HCT116 (cell line): Measurements from ENCODE around the gene CA12. TPM values are rescaled to one million over a fixed set of nuclear protein-coding genes. Genes with fewer than 3 reads are reported as not detected.

ENCODE experiments used
- ATAC-seq: fragments of 200-7000 bp; cut with Tn5 transposase; 2 replicates; pipeline ENCODE4 v1.9.1; 2020; ENCODE audit warnings: mild to moderate bottlenecking, moderate library complexity
- BruUV-seq: library from RNA; stranded (reverse); fragments of 400-500 nt; replicated peaks from 2 replicates; lab custom pipeline; 2021; lab: Mats Ljungman, UMichigan
- CTCF ChIA-PET: fragments of 300-600 bp; sonication (Branson Sonifier 250); formaldehyde crosslinking; loops from one replicate; lab custom pipeline; 2021; ENCODE audit warnings: antibody characterized with exemption; lab: Charles Lee
- POLR2A ChIA-PET: fragments of 300-600, 350-600 bp; sonication (Branson Sonifier 250); formaldehyde crosslinking; loops from one replicate; lab custom pipeline; 2021; ENCODE audit warnings: antibody characterized with exemption; lab: Charles Lee
- RAD21 ChIA-PET, 2 experiments: fragments of 300-600 bp; sonication (Branson Sonifier 250); formaldehyde crosslinking; loops; one replicate each; lab custom pipeline; 2023; ENCODE audit warnings: low total read pairs in 2 of 2; ENCODE audit not compliant: uncharacterized antibody in 2 of 2, unreplicated experiment in 2 of 2, low non-redundant PET in 1 of 2; lab: Charles Lee
- DNase-seq: peaks from one replicate; pipeline ENCODE4 v3.0.0-alpha.2; 2010; ENCODE audit warnings: low read depth, low spot score
- H2AFZ ChIP-seq: fragments of 200-600 bp; shearing (Covaris generic), sonication (generic); 2 replicates; pipeline ENCODE4 v1.6.1; 2017; ENCODE audit warnings: low read depth, mixed run types, mixed read lengths, antibody characterized with exemption, low read length; ENCODE audit not compliant: poor library complexity, severe bottlenecking
- H3K27ac ChIP-seq: 2 replicates; pipeline ENCODE4 v1.5.1; 2012; ENCODE audit warnings: low read depth, low read length
- H3K27me3 ChIP-seq: fragments of 200-600 bp; sonication (generic); 2 replicates; pipeline ENCODE4 v1.6.1; 2016; ENCODE audit warnings: mixed run types, low read length, mixed read lengths; ENCODE audit not compliant: insufficient read depth
- H3K36me3 ChIP-seq, 2 experiments: fragments of 200-500 bp in 1 of 2; fragments of 200-600 bp in 1 of 2; sonication (Bioruptor generic) in 1 of 2; sonication (generic) in 1 of 2; 2 replicates each; pipeline versions ENCODE4 v1.5.1 to v1.6.1; 2014 to 2016; ENCODE audit warnings: low read length in 2 of 2, inconsistent platforms in 1 of 2, mixed read lengths in 1 of 2, mixed run types in 1 of 2; ENCODE audit not compliant: insufficient read depth in 2 of 2, control insufficient read depth in 1 of 2
- H3K4me1 ChIP-seq, 2 experiments: fragments of 200-600 bp in 1 of 2; sonication (generic) in 1 of 2; 2 replicates each; pipeline versions ENCODE4 v1.5.1 to v1.6.1; 2012 to 2017; ENCODE audit warnings: low read length in 2 of 2, inconsistent platforms in 1 of 2, mild to moderate bottlenecking in 1 of 2, mixed read lengths in 1 of 2, mixed run types in 1 of 2, moderate library complexity in 1 of 2; ENCODE audit not compliant: insufficient read depth in 2 of 2, control insufficient read depth in 1 of 2
- H3K4me2 ChIP-seq: fragments of 200-600 bp; sonication (generic); 2 replicates; pipeline ENCODE4 v1.6.1; 2017; ENCODE audit warnings: mixed run types, low read length, mixed read lengths
- H3K4me3 ChIP-seq, 2 experiments: fragments of 200-600 bp in 1 of 2; sonication (generic) in 1 of 2; replicated peaks in 1 of 2; 2 replicates each; pipeline ENCODE4 v1.5.1; 2011 to 2016; ENCODE audit warnings: low read length in 2 of 2, control low read depth in 1 of 2, low read depth in 1 of 2, mild to moderate bottlenecking in 1 of 2, mixed read lengths in 1 of 2, mixed run types in 1 of 2
- H3K79me2 ChIP-seq: fragments of 200-600 bp; sonication (generic); 2 replicates; pipeline ENCODE4 v1.6.1; 2017; ENCODE audit warnings: mild to moderate bottlenecking, mixed run types, low read length, moderate library complexity, mixed read lengths; ENCODE audit not compliant: insufficient read depth
- H3K9ac ChIP-seq: fragments of 200-600 bp; sonication (generic); 2 replicates; pipeline ENCODE4 v1.6.1; 2016; ENCODE audit warnings: low read length, mixed read lengths
- H3K9me2 ChIP-seq: fragments of 200-600 bp; sonication (generic), shearing (Covaris generic); 2 replicates; pipeline ENCODE4 v1.6.1; 2017; ENCODE audit warnings: mixed run types, mild to moderate bottlenecking, moderate library complexity; ENCODE audit not compliant: insufficient read depth
- H3K9me3 ChIP-seq, 2 experiments: fragments of 200-500 bp in 1 of 2; fragments of 200-600 bp in 1 of 2; sonication (Bioruptor generic) in 1 of 2; sonication (generic) in 1 of 2; 2 replicates each; pipeline ENCODE4 v1.6.1; 2014 to 2017; ENCODE audit warnings: low read length in 2 of 2, mixed read lengths in 2 of 2, inconsistent platforms in 1 of 2, low read depth in 1 of 2, mild to moderate bottlenecking in 1 of 2, mixed run types in 1 of 2, moderate library complexity in 1 of 2; ENCODE audit not compliant: control insufficient read depth in 1 of 2, insufficient read depth in 1 of 2
- H4K20me1 ChIP-seq: fragments of 200-600 bp; sonication (generic), shearing (Covaris generic); 2 replicates; pipeline ENCODE4 v1.6.1; 2017; ENCODE audit warnings: mixed run types, mild to moderate bottlenecking, moderate library complexity; ENCODE audit not compliant: insufficient read depth
- EGR1 ChIP-seq: IDR thresholded peaks from 2 replicates; pipeline ENCODE4 v1.6.1; 2012; ENCODE audit warnings: low read depth
- EZH2phosphoT487 ChIP-seq: fragments of 200-600 bp; IDR thresholded peaks from 2 replicates; pipeline ENCODE4 v1.6.1; 2018; ENCODE audit warnings: antibody characterized with exemption, borderline replicate concordance
- FOSL1 ChIP-seq: IDR thresholded peaks from 2 replicates; pipeline ENCODE4 v1.6.1; 2012; ENCODE audit warnings: low read depth
- JUND ChIP-seq: IDR thresholded peaks from 2 replicates; pipeline ENCODE4 v1.6.1; 2012
- RAD21 ChIP-seq: IDR thresholded peaks from 2 replicates; pipeline ENCODE4 v1.6.1; 2012; ENCODE audit warnings: low read depth, mild to moderate bottlenecking
- SIN3A ChIP-seq: IDR thresholded peaks from 2 replicates; pipeline ENCODE4 v1.6.1; 2012; ENCODE audit warnings: low read depth
- SP1 ChIP-seq: IDR thresholded peaks from 2 replicates; pipeline ENCODE4 v1.6.1; 2012; ENCODE audit warnings: low read depth
- TCF7L2 ChIP-seq: IDR thresholded peaks from 2 replicates; pipeline ENCODE4 v1.7.0; 2011; ENCODE audit warnings: borderline replicate concordance, inconsistent platforms; ENCODE audit not compliant: insufficient read depth, insufficient read length; ENCODE audit errors: extremely low read depth
- YY1 ChIP-seq: IDR thresholded peaks from 2 replicates; pipeline ENCODE4 v1.6.1; 2011; ENCODE audit warnings: low read length, low read depth, moderate library complexity, mild to moderate bottlenecking; ENCODE audit not compliant: insufficient replicate concordance; ENCODE audit errors: extremely low read depth
- ZFX ChIP-seq: fragments of 450-650 bp; IDR thresholded peaks from 2 replicates; pipeline ENCODE4 v1.6.1; 2017
- intact Hi-C: fragments of 100-400 bp; cut with micrococcal nuclease; formaldehyde crosslinking; loops from 2 replicates; pipeline ENCODE4 v1.10.0; 2022
- total RNA-seq: library from RNA; stranded (reverse); gene quantifications from one replicate; pipeline ENCODE4 v1.2.1, GENCODE V29; 2021; ENCODE audit not compliant: unreplicated experiment
- TF ChIP-seq, protein P1 (sequence below): IDR thresholded peaks from 2 replicates; pipeline ENCODE4 v1.6.1; 2012; ENCODE audit warnings: low read depth

CA12 gene
- total RNA-seq, 1 experiment from 2014 or later = 1.8 TPM

DNA sequence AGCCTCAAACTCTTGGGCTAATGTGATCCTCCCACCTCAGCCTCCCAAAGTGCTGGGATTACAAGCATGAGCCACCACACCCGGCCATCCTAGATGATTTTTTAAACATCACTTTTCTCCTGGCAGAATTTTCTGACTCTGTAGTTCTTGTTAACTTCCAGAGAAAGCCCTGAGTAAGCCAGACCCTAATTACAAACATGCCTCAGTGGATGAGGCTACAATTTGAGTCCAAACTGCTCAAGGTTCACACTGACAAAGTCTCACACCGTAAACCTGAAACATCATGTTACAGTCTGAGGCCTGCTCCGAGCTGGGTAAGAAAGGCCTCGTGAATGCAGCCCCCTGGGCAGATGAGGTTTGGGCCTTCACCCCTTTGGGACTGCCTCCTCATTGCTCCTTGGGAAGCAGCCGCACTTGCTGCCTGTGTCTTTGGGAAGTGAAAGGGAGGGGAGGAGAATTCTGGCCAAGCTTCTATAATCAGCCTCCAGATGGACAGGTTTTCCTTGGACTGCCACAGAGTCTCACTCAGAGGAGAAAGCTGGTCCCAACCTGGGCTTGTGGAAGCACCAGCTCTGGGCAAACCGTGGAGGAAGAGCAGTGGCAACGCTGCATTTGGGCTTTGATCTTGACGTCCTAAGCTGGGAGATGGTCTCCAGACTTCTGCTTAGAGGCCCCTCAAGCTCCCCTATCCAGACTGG is 46.0 kb downstream of the CA12 start (continued):
- TF ChIP-seq TCF7L2 = no peak
- no peak for TF ChIP-seq SIN3A
- no peak for TF ChIP-seq FOSL1
- TF ChIP-seq EGR1 = no peak
- no peak for TF ChIP-seq SP1

DNA sequence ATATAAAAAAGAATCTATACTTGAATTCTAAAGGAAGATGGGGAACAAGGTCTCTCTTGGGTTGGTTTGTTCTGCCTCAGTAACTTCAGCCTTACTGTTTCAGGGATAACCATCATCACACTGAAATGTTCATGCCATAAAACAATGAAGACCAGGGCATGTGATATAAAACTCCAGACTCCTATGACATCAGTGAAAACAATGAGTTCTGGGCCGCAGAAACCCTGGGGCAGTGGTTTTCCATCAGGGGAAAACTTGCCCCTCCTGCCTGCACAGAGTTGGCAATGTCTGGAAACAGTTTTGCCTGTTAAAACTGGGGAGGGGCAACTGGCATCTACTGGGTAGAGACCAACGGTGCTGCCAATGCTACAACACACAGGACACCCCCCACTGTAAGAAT is 46.8 kb downstream of the CA12 start:
- no TSS peak for BruUV-seq
- no peaks in the 10 kb centered on the region for H4K20me1 ChIP-seq
- intact Hi-C loops = no loop called here
- no peak overlapping the region for H2AFZ ChIP-seq
- ChIA-PET CTCF (no interaction called here), RAD21 (no interaction called here), POLR2A (no interaction called here)
- no peak overlapping the region for H3K27ac ChIP-seq
- H3K36me3 ChIP-seq = no peaks in the 10 kb centered on the region
- ATAC-seq = no peak
- no peak overlapping the region for H3K4me2 ChIP-seq
- no peaks in the 10 kb centered on the region for H3K27me3 ChIP-seq
- peaks cover 0 to 16% of the 10 kb centered on the region in 2 experiments; a peak in 2 of 4 replicates for H3K4me1 ChIP-seq
- H3K9ac ChIP-seq = no peak overlapping the region
- H3K79me2 ChIP-seq = no peaks in the 10 kb centered on the region
- no peak for DNase-seq
- TF ChIP-seq EZH2phosphoT487 = no peak
- no peak for TF ChIP-seq YY1
- no peak for TF ChIP-seq TCF7L2
- TF ChIP-seq ZFX = no peak
- TF ChIP-seq FOSL1 = no peak
- TF ChIP-seq JUND = no peak
- TF ChIP-seq, protein P1, sequence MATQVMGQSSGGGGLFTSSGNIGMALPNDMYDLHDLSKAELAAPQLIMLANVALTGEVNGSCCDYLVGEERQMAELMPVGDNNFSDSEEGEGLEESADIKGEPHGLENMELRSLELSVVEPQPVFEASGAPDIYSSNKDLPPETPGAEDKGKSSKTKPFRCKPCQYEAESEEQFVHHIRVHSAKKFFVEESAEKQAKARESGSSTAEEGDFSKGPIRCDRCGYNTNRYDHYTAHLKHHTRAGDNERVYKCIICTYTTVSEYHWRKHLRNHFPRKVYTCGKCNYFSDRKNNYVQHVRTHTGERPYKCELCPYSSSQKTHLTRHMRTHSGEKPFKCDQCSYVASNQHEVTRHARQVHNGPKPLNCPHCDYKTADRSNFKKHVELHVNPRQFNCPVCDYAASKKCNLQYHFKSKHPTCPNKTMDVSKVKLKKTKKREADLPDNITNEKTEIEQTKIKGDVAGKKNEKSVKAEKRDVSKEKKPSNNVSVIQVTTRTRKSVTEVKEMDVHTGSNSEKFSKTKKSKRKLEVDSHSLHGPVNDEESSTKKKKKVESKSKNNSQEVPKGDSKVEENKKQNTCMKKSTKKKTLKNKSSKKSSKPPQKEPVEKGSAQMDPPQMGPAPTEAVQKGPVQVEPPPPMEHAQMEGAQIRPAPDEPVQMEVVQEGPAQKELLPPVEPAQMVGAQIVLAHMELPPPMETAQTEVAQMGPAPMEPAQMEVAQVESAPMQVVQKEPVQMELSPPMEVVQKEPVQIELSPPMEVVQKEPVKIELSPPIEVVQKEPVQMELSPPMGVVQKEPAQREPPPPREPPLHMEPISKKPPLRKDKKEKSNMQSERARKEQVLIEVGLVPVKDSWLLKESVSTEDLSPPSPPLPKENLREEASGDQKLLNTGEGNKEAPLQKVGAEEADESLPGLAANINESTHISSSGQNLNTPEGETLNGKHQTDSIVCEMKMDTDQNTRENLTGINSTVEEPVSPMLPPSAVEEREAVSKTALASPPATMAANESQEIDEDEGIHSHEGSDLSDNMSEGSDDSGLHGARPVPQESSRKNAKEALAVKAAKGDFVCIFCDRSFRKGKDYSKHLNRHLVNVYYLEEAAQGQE = no peak
- no peak for TF ChIP-seq RAD21
- TF ChIP-seq, all 23 proteins: peak for 0
- Histone ChIP-seq H3K4me3 (no peak overlapping the region), H3K9me2 (no peaks in the 10 kb centered on the region), H3K9me3 (no peaks in the 10 kb centered on the region)
